Hepatocyte (in vitro differentiated cells): ENCODE results near the gene KRT7. TPM values are rescaled to one million over a fixed set of nuclear protein-coding genes. Genes with fewer than 3 reads are reported as not detected.

Experiments used
- DNase-seq: peaks from one replicate; pipeline ENCODE4 v3.0.0-alpha.2; 2016; ENCODE audit warnings: low spot score
- H2AFZ ChIP-seq: fragments of 200-600 bp; sonication (generic); 2 replicates; pipeline ENCODE4 v1.6.0; 2016; ENCODE audit warnings: antibody characterized with exemption, mild to moderate bottlenecking
- H3K27ac ChIP-seq: fragments of 200-600 bp; sonication (generic); 2 replicates; pipeline ENCODE4 v1.5.1; 2016; ENCODE audit warnings: mild to moderate bottlenecking
- H3K27me3 ChIP-seq: fragments of 200-600 bp; sonication (generic); 2 replicates; pipeline ENCODE4 v1.6.1; 2016
- H3K36me3 ChIP-seq: fragments of 200-600 bp; sonication (generic); replicated peaks from 2 replicates; pipeline ENCODE4 v1.5.1; 2016; ENCODE audit warnings: low read depth; ENCODE audit not compliant: insufficient read depth
- H3K4me1 ChIP-seq: fragments of 200-600 bp; sonication (generic); 2 replicates; pipeline ENCODE4 v1.5.1; 2016; ENCODE audit warnings: mild to moderate bottlenecking, moderate library complexity; ENCODE audit not compliant: insufficient read depth
- H3K4me2 ChIP-seq: fragments of 200-600 bp; sonication (generic); 2 replicates; pipeline ENCODE4 v1.6.0; 2016
- H3K4me3 ChIP-seq: fragments of 200-600 bp; sonication (generic); 2 replicates; pipeline ENCODE4 v1.5.1; 2016; ENCODE audit warnings: mild to moderate bottlenecking
- H3K79me2 ChIP-seq: fragments of 200-600 bp; sonication (generic); 2 replicates; pipeline ENCODE4 v1.6.0; 2017; ENCODE audit warnings: mild to moderate bottlenecking
- H3K9me2 ChIP-seq: fragments of 200-600 bp; sonication (generic); replicated peaks from 2 replicates; pipeline ENCODE4 v1.6.0; 2017; ENCODE audit warnings: mild to moderate bottlenecking; ENCODE audit not compliant: insufficient read depth
- H3K9me3 ChIP-seq: fragments of 200-600 bp; sonication (generic); 2 replicates; pipeline ENCODE4 v1.5.1; 2016; ENCODE audit warnings: low read depth, mild to moderate bottlenecking
- H4K20me1 ChIP-seq: fragments of 200-600 bp; sonication (generic); 2 replicates; pipeline ENCODE4 v1.6.0; 2016; ENCODE audit warnings: mild to moderate bottlenecking; ENCODE audit not compliant: insufficient read depth, poor library complexity, severe bottlenecking
- EZH2 ChIP-seq: fragments of 200-600 bp; sonication (generic); IDR thresholded peaks from 2 replicates; pipeline ENCODE4 v1.6.1; 2016; ENCODE audit warnings: antibody characterized with exemption, mild to moderate bottlenecking, borderline replicate concordance
- EZH2phosphoT487 ChIP-seq: fragments of 200-600 bp; sonication (generic); IDR thresholded peaks from one replicate; pipeline ENCODE4 v1.6.1; 2018; ENCODE audit warnings: antibody characterized with exemption, mild to moderate bottlenecking, low read depth, moderate library complexity; ENCODE audit not compliant: unreplicated experiment, severe bottlenecking
- WGBS: methylation state at CpG from one replicate; pipeline ENCODE4 v1.1.6; 2016; ENCODE audit warnings: low lambda C conversion rate; ENCODE audit errors: missing lambda C conversion rate; 5-methylcytosine and 5-hydroxymethylcytosine counted together
- polyA plus RNA-seq: library from polyadenylated mRNA; unstranded; fragments of >200 nt; fragmentation: Nextera tagmentation; extraction: Ambion mirVana; gene quantifications from 2 replicates; pipeline ENCODE4 v1.2.1, GENCODE V29; 2016
- total RNA-seq: library from RNA; depleted of rRNA; stranded (reverse); fragments of >200 nt; gene quantifications from 2 replicates; pipeline ENCODE4 v1.2.3, GENCODE V29; 2014
- TF ChIP-seq, protein P1 (sequence below): fragments of 200-600 bp; sonication (generic); IDR thresholded peaks from 2 replicates; pipeline ENCODE4 v1.5.1; 2016; ENCODE audit warnings: antibody characterized with exemption, mild to moderate bottlenecking; ENCODE audit not compliant: poor library complexity

Gene KRT7
- total and polyA plus RNA-seq, 2 experiments from 2014 or later, result 27.1 to 33.3 TPM

DNA sequence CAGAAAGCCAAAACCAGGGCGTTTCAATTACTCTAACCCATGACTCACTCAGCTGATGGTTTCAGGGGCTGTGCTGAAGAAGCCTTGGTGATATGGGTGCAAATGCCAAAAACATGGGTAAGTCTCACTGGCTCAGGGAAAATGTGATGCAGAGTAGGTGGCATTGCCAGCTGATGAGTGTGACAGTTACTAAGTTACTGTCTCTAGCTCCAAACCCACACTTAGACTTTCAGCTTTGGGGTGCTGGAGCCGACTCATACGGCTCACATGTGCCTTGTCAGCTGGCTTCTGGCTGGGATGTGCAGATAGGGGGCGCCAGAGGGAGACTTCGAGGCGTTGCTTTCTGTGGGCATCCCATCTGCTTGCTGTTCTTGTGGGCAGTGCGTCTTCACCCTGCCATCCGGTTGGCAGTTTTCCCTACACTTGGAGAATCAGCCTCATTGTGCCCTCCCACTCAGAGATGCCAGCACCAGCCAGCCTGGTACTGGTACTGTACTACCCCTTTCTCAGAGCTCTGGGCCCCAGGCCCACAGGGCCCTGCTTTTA lies 11.1 kb upstream of the KRT7 start:
- Histone ChIP-seq H3K4me1 (peaks cover 4% of the 10 kb centered on the region), H3K9me2 (no peaks in the 10 kb centered on the region), H4K20me1 (no peaks in the 10 kb centered on the region), H3K27ac (peak overlapping the region; percentile 17), H3K27me3 (no peaks in the 10 kb centered on the region), H3K36me3 (no peaks in the 10 kb centered on the region), H3K4me3 (no peak overlapping the region), H3K9me3 (no peaks in the 10 kb centered on the region), H2AFZ (no peak overlapping the region), H3K4me2 (no peak overlapping the region), H3K79me2 (no peaks in the 10 kb centered on the region)
- WGBS, result 30% methylated on average over 8 of the region's 8 CpGs
- no peak for TF ChIP-seq EZH2phosphoT487
- TF ChIP-seq, protein P1, sequence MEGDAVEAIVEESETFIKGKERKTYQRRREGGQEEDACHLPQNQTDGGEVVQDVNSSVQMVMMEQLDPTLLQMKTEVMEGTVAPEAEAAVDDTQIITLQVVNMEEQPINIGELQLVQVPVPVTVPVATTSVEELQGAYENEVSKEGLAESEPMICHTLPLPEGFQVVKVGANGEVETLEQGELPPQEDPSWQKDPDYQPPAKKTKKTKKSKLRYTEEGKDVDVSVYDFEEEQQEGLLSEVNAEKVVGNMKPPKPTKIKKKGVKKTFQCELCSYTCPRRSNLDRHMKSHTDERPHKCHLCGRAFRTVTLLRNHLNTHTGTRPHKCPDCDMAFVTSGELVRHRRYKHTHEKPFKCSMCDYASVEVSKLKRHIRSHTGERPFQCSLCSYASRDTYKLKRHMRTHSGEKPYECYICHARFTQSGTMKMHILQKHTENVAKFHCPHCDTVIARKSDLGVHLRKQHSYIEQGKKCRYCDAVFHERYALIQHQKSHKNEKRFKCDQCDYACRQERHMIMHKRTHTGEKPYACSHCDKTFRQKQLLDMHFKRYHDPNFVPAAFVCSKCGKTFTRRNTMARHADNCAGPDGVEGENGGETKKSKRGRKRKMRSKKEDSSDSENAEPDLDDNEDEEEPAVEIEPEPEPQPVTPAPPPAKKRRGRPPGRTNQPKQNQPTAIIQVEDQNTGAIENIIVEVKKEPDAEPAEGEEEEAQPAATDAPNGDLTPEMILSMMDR, result peak; percentile 51
- peak; percentile 64 for DNase-seq

DNA sequence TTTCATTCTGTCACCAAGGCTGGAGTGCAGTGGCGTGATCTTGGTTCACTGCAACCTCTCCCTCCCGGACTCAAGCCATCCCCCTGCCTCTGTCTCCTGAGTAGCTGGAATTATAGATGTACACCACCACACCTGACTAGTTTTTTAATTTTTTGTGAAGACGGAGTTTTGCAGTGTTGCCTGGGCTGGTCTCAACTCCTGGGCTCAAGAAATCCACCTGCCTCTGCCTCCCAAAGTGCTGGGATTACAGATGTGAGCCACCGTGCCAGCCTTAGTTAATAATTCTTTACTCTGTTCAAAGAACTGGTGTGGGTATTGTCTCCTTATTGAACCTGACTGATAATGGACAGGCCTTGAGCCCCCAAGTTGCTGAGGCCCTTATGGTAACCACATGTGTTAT lies 10.4 kb upstream of the KRT7 start:
- 72% methylated on average over 4 of the region's 4 CpGs for WGBS
- Histone ChIP-seq H3K9me2 (no peaks in the 10 kb centered on the region), H4K20me1 (no peaks in the 10 kb centered on the region), H3K4me3 (no peak overlapping the region), H3K9me3 (no peaks in the 10 kb centered on the region), H3K79me2 (no peaks in the 10 kb centered on the region), H3K27me3 (no peaks in the 10 kb centered on the region), H3K4me1 (peaks cover 4% of the 10 kb centered on the region), H2AFZ (no peak overlapping the region), H3K36me3 (no peaks in the 10 kb centered on the region), H3K27ac (peak overlapping the region; percentile 17), H3K4me2 (no peak overlapping the region)
- TF ChIP-seq EZH2phosphoT487 (no peak), EZH2 (no peak)
- TF ChIP-seq, protein P1, result no peak
- no peak for DNase-seq

DNA sequence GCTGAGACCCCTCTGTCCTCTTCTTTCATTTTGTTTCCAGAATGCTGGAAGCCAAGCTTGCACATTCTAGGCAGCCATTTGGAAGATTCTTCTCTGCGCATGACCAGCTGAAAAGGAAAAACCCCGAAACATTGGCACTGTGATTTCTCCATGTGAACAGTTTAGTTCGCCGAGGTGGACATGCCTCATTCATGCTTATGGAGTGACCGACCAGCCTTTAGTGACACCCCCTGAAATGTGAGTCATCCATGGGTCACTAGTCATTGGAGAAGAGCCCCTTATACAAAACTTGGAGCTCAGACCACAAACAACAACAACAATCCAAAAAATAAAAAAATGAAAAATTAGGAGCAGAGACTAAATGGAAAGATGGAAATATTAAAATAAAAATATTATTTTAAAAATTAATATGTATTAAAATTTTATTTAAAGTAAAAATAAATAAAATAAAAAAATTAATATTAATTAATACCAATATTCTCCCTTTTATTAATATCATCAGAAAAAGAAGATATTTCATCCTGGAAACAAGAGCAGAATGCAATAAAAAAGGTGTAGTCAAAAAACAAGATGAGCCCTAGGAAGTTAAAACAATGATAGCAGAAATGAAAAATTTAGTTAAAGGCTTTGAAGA lies 9.5 kb upstream of the KRT7 start:
- WGBS, result 95% methylated on average over 5 of the region's 5 CpGs
- Histone ChIP-seq H4K20me1 (no peaks in the 10 kb centered on the region), H3K9me2 (no peaks in the 10 kb centered on the region), H3K4me3 (no peak overlapping the region), H3K36me3 (no peaks in the 10 kb centered on the region), H3K27ac (no peak overlapping the region), H3K4me2 (no peak overlapping the region), H3K79me2 (no peaks in the 10 kb centered on the region), H3K9me3 (no peaks in the 10 kb centered on the region), H2AFZ (no peak overlapping the region), H3K4me1 (peaks cover 4% of the 10 kb centered on the region), H3K27me3 (no peaks in the 10 kb centered on the region)
- no peak for TF ChIP-seq EZH2phosphoT487
- TF ChIP-seq, protein P1, result no peak
- no peak for TF ChIP-seq EZH2
- DNase-seq, result no peak
